HEK293T (cell line): Measurements from ENCODE around the gene EPHA10.

Experiments
- CTCF ChIA-PET: fragments of 350-600 bp; formaldehyde crosslinking; extraction: SDS; loops from one replicate; lab custom pipeline; 2021; ENCODE audit warnings: antibody characterized with exemption, inconsistent platforms; lab: Yijun Ruan, JAX
- POLR2A ChIA-PET: fragments of 350-600 bp; formaldehyde crosslinking; extraction: SDS; loops from one replicate; lab custom pipeline; 2020; ENCODE audit warnings: antibody characterized with exemption, inconsistent platforms; lab: Yijun Ruan, JAX
- DNase-seq: peaks from one replicate; pipeline ENCODE4 v3.0.0; 2012; ENCODE audit warnings: mixed read lengths; ENCODE audit errors: extremely low spot score
- ARNT ChIP-seq: fragments of 450-650 bp; IDR thresholded peaks from 2 replicates; pipeline ENCODE4 v1.6.1; 2017; ENCODE audit warnings: mild to moderate bottlenecking
- BHLHE40 ChIP-seq: fragments of 450-650 bp; IDR thresholded peaks from 2 replicates; pipeline ENCODE4 v1.6.1; 2016; ENCODE audit warnings: mild to moderate bottlenecking, moderate library complexity, borderline replicate concordance
- CTBP1 ChIP-seq: fragments of 450-650 bp; IDR thresholded peaks from 2 replicates; pipeline ENCODE4 v1.6.1; 2016; ENCODE audit warnings: borderline replicate concordance
- ELF4 ChIP-seq: fragments of 450-650 bp; IDR thresholded peaks from 2 replicates; pipeline ENCODE4 v1.6.1; 2017; ENCODE audit warnings: antibody characterized with exemption
- FOXA1 ChIP-seq: fragments of 450-650 bp; IDR thresholded peaks from 2 replicates; pipeline ENCODE4 v1.6.1; 2016; ENCODE audit warnings: mild to moderate bottlenecking
- FOXK2 ChIP-seq: fragments of 450-650 bp; IDR thresholded peaks from 2 replicates; pipeline ENCODE4 v1.6.1; 2016; ENCODE audit warnings: mild to moderate bottlenecking
- FOXM1 ChIP-seq: fragments of 450-650 bp; IDR thresholded peaks from 2 replicates; pipeline ENCODE4 v1.6.1; 2017; ENCODE audit warnings: mild to moderate bottlenecking, borderline replicate concordance
- HDGF ChIP-seq: fragments of 450-650 bp; IDR thresholded peaks from 2 replicates; pipeline ENCODE4 v1.6.1; 2017; ENCODE audit warnings: antibody characterized with exemption, borderline replicate concordance
- L3MBTL2 ChIP-seq: fragments of 450-650 bp; conservative IDR thresholded peaks from 2 replicates; pipeline ENCODE4 v1.6.1; 2016; ENCODE audit warnings: mild to moderate bottlenecking
- LEF1 ChIP-seq: fragments of 450-650 bp; IDR thresholded peaks from 2 replicates; pipeline ENCODE4 v1.6.1; 2017; ENCODE audit warnings: mild to moderate bottlenecking, borderline replicate concordance
- NFRKB ChIP-seq: fragments of 450-650 bp; IDR thresholded peaks from 2 replicates; pipeline ENCODE4 v1.6.1; 2016; ENCODE audit warnings: mild to moderate bottlenecking, moderate library complexity
- PKNOX1 ChIP-seq: fragments of 450-650 bp; IDR thresholded peaks from 2 replicates; pipeline ENCODE4 v1.6.1; 2016
- SP1 ChIP-seq: fragments of 450-650 bp; IDR thresholded peaks from 2 replicates; pipeline ENCODE4 v1.6.1; 2017
- SUZ12 ChIP-seq: fragments of 450-650 bp; IDR thresholded peaks from 2 replicates; pipeline ENCODE4 v1.6.1; 2016; ENCODE audit warnings: mild to moderate bottlenecking
- TARDBP ChIP-seq: fragments of 450-650 bp; IDR thresholded peaks from 2 replicates; pipeline ENCODE4 v1.6.1; 2016
- ZNF384 ChIP-seq: fragments of 450-650 bp; IDR thresholded peaks from 2 replicates; pipeline ENCODE4 v1.6.1; 2016

Gene EPHA10

GRCh38 chr1:37723390-37724078, 41.4 kb downstream of the EPHA10 start:
- no peak for DNase-seq
- ChIA-PET POLR2A (no interaction called here), CTCF (no interaction called here)
- TF ChIP-seq FOXK2 (no peak), CTBP1 (no peak), SP1 (no peak), FOXM1 (no peak), BHLHE40 (no peak), ZNF384 (no peak), FOXA1 (no peak), NFRKB (no peak), PKNOX1 (no peak), ELF4 (no peak), TARDBP (no peak), HDGF (no peak), ARNT (no peak), LEF1 (no peak), SUZ12 (no peak)

GRCh38 chr1:37723072-37723389, 41.9 kb downstream of the EPHA10 start:
- POLR2A ChIA-PET: no interaction called here
- no peak for DNase-seq
- TF ChIP-seq NFRKB: no peak
- TF ChIP-seq ARNT: no peak
- no peak for TF ChIP-seq ZNF384
- no peak for TF ChIP-seq TARDBP
- no peak for TF ChIP-seq SUZ12
- TF ChIP-seq CTBP1: no peak
- no peak for TF ChIP-seq L3MBTL2
- TF ChIP-seq BHLHE40: no peak
- CTCF ChIA-PET: no interaction called here

- no peak for DNase-seq
- ChIA-PET POLR2A (no interaction called here), CTCF (no interaction called here)
- TF ChIP-seq FOXM1 (no peak), ARNT (no peak), CTBP1 (no peak), TARDBP (no peak), L3MBTL2 (no peak), SUZ12 (no peak), FOXA1 (no peak), ELF4 (no peak), HDGF (no peak), SP1 (no peak), ZNF384 (no peak)
Measured at GRCh38 chr1:37722181-37723071, 42.5 kb downstream of the EPHA10 start.

- ChIA-PET CTCF (no interaction called here), POLR2A (no interaction called here)
- TF ChIP-seq SUZ12 (no peak), FOXA1 (no peak), ELF4 (no peak), SP1 (no peak), FOXK2 (no peak), FOXM1 (no peak), PKNOX1 (no peak), L3MBTL2 (no peak), NFRKB (no peak), HDGF (no peak), ARNT (no peak), TARDBP (no peak), BHLHE40 (no peak), ZNF384 (no peak), CTBP1 (no peak), LEF1 (no peak)
- no peak for DNase-seq
Measured at GRCh38 chr1:37721565-37721964, 43.4 kb downstream of the EPHA10 start.

GRCh38 chr1:37720231-37721130, 44.4 kb downstream of the EPHA10 start:
- no peak for TF ChIP-seq SP1
- TF ChIP-seq CTBP1: no peak
- no peak for TF ChIP-seq ARNT
- TF ChIP-seq BHLHE40: no peak
- no peak for TF ChIP-seq FOXM1
- no peak for TF ChIP-seq NFRKB
- no peak for TF ChIP-seq LEF1
- TF ChIP-seq L3MBTL2: no peak
- TF ChIP-seq FOXA1: no peak
- no peak for TF ChIP-seq ELF4
- TF ChIP-seq FOXK2: no peak
- TF ChIP-seq SUZ12: no peak
- TF ChIP-seq PKNOX1: no peak
- ChIA-PET POLR2A (interaction anchor here (0.6 kb wide), 1 partner anchor 30 kb away, joined by 3 read pairs; a partner anchor contains a TSS), CTCF (no interaction called here)
- DNase-seq: no peak
